K562 (cell line): ENCODE data around the gene CPE. TPM values are rescaled to one million over a fixed set of nuclear protein-coding genes. Genes with fewer than 3 reads are reported as not detected.

Source experiments
- ATAC-seq: fragments of 200-7000 bp; cut with Tn5 transposase; 3 replicates; pipeline ENCODE4 v1.9.1; 2020; ENCODE audit warnings: moderate library complexity
- BruUV-seq: library from RNA; stranded (reverse); fragments of 400-500 nt; replicated peaks from 2 replicates; lab custom pipeline; 2021; lab: Mats Ljungman, UMichigan
- CTCF ChIA-PET: fragments of 300-600 bp; formaldehyde crosslinking; extraction: SDS; loops from one replicate; lab custom pipeline; 2021; ENCODE audit warnings: low intra/inter-chr PET ratio; lab: Yijun Ruan, JAX
- POLR2A ChIA-PET: fragments of 300-600, 350-650 bp; sonication (Branson Sonifier 250); formaldehyde crosslinking; extraction: SDS; loops from one replicate; lab custom pipeline; 2021; ENCODE audit warnings: antibody characterized with exemption, inconsistent platforms; lab: Yijun Ruan, JAX
- DNase-seq, 4 experiments: peaks; one replicate each; pipeline versions ENCODE4 v3.0.0 to v3.0.0-alpha.2; 2011 to 2018; ENCODE audit warnings: low spot score in 3 of 4, mixed read lengths in 3 of 4; ENCODE audit errors: extremely low read depth in 1 of 4
- FAIRE-seq: peaks from 2 replicates; lab custom pipeline; 2011; peaks lifted over from hg19 to GRCh38; lab: Jason Lieb, UNC
- H2AFZ ChIP-seq: 2 replicates; pipeline ENCODE4 v1.6.0; 2011; ENCODE audit warnings: low read depth, low read length, control low read depth, inconsistent platforms
- H3K27ac ChIP-seq: fragments of 200-600 bp; 3 replicates; pipeline ENCODE4 v1.8.0; 2011; ENCODE audit warnings: low read depth, mild to moderate bottlenecking, control low read depth, inconsistent platforms, low read length, moderate library complexity, mixed read lengths; ENCODE audit errors: extremely low read depth
- H3K27me3 ChIP-seq, 2 experiments: fragments of 300-600 bp in 1 of 2; 2 replicates in 1 of 2; 3 replicates in 1 of 2; pipeline versions ENCODE4 v1.6.0 to v1.8.0; 2011; ENCODE audit warnings: inconsistent platforms in 2 of 2, low read length in 2 of 2, mild to moderate bottlenecking in 1 of 2, mixed read lengths in 1 of 2, moderate library complexity in 1 of 2; ENCODE audit not compliant: control insufficient read depth in 2 of 2, insufficient read depth in 2 of 2
- H3K36me3 ChIP-seq: fragments of 300-600 bp; 3 replicates; pipeline ENCODE4 v1.8.0; 2011; ENCODE audit warnings: mild to moderate bottlenecking, low read length, inconsistent platforms; ENCODE audit not compliant: control insufficient read depth, insufficient read depth
- H3K4me1 ChIP-seq, 2 experiments: fragments of 200-600 bp in 1 of 2; replicated peaks in 1 of 2; 2 replicates in 1 of 2; 3 replicates in 1 of 2; pipeline versions ENCODE4 v1.5.1 to v1.8.0; 2011; ENCODE audit warnings: inconsistent platforms in 2 of 2, low read length in 2 of 2, mild to moderate bottlenecking in 1 of 2, mixed read lengths in 1 of 2, moderate library complexity in 1 of 2; ENCODE audit not compliant: control insufficient read depth in 2 of 2, insufficient read depth in 2 of 2
- H3K4me2 ChIP-seq: 2 replicates; pipeline ENCODE4 v1.6.1; 2011; ENCODE audit warnings: low read length, control low read depth, inconsistent platforms, mixed read lengths; ENCODE audit not compliant: insufficient read depth
- H3K4me3 ChIP-seq: fragments of 200-600 bp; sonication (generic), shearing (Covaris generic); 2 replicates; pipeline ENCODE4 v1.5.1; 2016; ENCODE audit warnings: control low read depth, inconsistent platforms
- H3K79me2 ChIP-seq: fragments of 200-600 bp; 3 replicates; pipeline ENCODE4 v1.8.0; 2011; ENCODE audit warnings: low read length, inconsistent platforms; ENCODE audit not compliant: control insufficient read depth, insufficient read depth
- H3K9ac ChIP-seq, 2 experiments: 2 replicates each; pipeline versions ENCODE4 v1.6.0 to v1.6.1; 2011; ENCODE audit warnings: low read depth in 2 of 2, low read length in 2 of 2, control low read depth in 1 of 2, inconsistent platforms in 1 of 2, mild to moderate bottlenecking in 1 of 2, mixed read lengths in 1 of 2; ENCODE audit not compliant: insufficient read depth in 1 of 2
- H3K9me1 ChIP-seq: one replicate; pipeline ENCODE4 v1.6.0; 2011; ENCODE audit warnings: inconsistent platforms, mild to moderate bottlenecking, low read length, moderate library complexity; ENCODE audit not compliant: control insufficient read depth, insufficient read depth
- H3K9me3 ChIP-seq: replicated peaks from 2 replicates; pipeline ENCODE4 v1.5.1; 2011; ENCODE audit warnings: low read depth, low read length, inconsistent platforms; ENCODE audit not compliant: control insufficient read depth, insufficient read depth
- H4K20me1 ChIP-seq: replicated peaks from 2 replicates; pipeline ENCODE4 v1.6.1; 2011; ENCODE audit warnings: low read length, inconsistent platforms, mixed read lengths; ENCODE audit not compliant: control insufficient read depth, insufficient read depth
- CBFA2T3 ChIP-seq: fragments of 450-650 bp; IDR thresholded peaks from 2 replicates; pipeline ENCODE4 v1.6.1; 2017
- DPF2 ChIP-seq: fragments of 450-650 bp; IDR thresholded peaks from 2 replicates; pipeline ENCODE4 v1.6.1; 2016
- MTA2 ChIP-seq: fragments of 450-650 bp; IDR thresholded peaks from 2 replicates; pipeline ENCODE4 v1.6.1; 2016; ENCODE audit warnings: low read depth
- NFIC ChIP-seq: fragments of 450-650 bp; IDR thresholded peaks from 2 replicates; pipeline ENCODE4 v1.6.1; 2017; ENCODE audit warnings: mild to moderate bottlenecking, inconsistent platforms
- TCF3 ChIP-seq: sonication (generic); formaldehyde crosslinking; IDR thresholded peaks from 2 replicates; pipeline ENCODE4 v1.4.0; 2020; ENCODE audit warnings: mild to moderate bottlenecking, missing genetic modification reagents
- YY1 ChIP-seq, 3 experiments: IDR thresholded peaks; 2 replicates each; pipeline ENCODE4 v1.6.1; 2011; ENCODE audit warnings: low read length in 2 of 3, mild to moderate bottlenecking in 2 of 3, moderate library complexity in 2 of 3, borderline replicate concordance in 1 of 3, control low read depth in 1 of 3, low read depth in 1 of 3; ENCODE audit not compliant: insufficient read depth in 3 of 3, insufficient replicate concordance in 2 of 3, control insufficient read depth in 1 of 3, insufficient read length in 1 of 3; ENCODE audit errors: extremely low read depth in 1 of 3
- ZFP36 ChIP-seq: fragments of 150-350 bp; IDR thresholded peaks from 2 replicates; pipeline ENCODE4 v1.6.1; 2018; ENCODE audit warnings: low read length, low read depth; ENCODE audit not compliant: partially characterized antibody
- WGBS: fragments of 100-300 bp; shearing (Covaris generic); methylation state at CpG from one replicate; pipeline ENCODE4 v1.1.6; 2016; ENCODE audit warnings: low coverage, mixed read lengths; ENCODE audit not compliant: insufficient coverage; ENCODE audit errors: missing lambda C conversion rate; 5-methylcytosine and 5-hydroxymethylcytosine counted together
- in situ Hi-C: fragments of 300-500 bp; cut with MboI; formaldehyde crosslinking; loops from 4 replicates; pipeline ENCODE4 v1.15.0; 2018; ENCODE audit warnings: inconsistent platforms, mixed read lengths
- intact Hi-C: fragments of 100-400 bp; cut with micrococcal nuclease; formaldehyde crosslinking; loops from 2 replicates; pipeline ENCODE4 v1.14.2; 2022
- polyA plus RNA-seq, 8 experiments: library from polyadenylated mRNA; depleted of rRNA in 4 of 8; stranded (reverse) in 5 of 8; unstranded in 3 of 8; fragments of >200 nt; fragmentation: Nextera tagmentation in 2 of 8; fragmentation: Illumina TruSeq in 1 of 8; extraction: Ambion mirVana in 2 of 8; extraction: Trizol in 1 of 8; gene quantifications; 2 replicates each; pipeline versions ENCODE4 v1.2.1 to v1.2.3, GENCODE V29; 2011 to 2014; ENCODE audit warnings: inconsistent platforms in 1 of 8, missing spikeins in 1 of 8
- total RNA-seq, 7 experiments: library from RNA; depleted of rRNA in 6 of 7; stranded (reverse); fragments of >200 nt in 6 of 7; fragmentation: Illumina TruSeq in 2 of 7; extraction: Trizol in 2 of 7; gene quantifications; 2 replicates each; pipeline versions ENCODE4 v1.2.1 to v1.2.3, GENCODE V29; 2011 to 2021; ENCODE audit warnings: low replicate concordance in 1 of 7
- TF ChIP-seq, protein P1 (sequence below): sonication (generic); formaldehyde crosslinking; IDR thresholded peaks from 2 replicates; pipeline ENCODE4 v1.8.0; 2022; ENCODE audit warnings: mild to moderate bottlenecking, missing genetic modification reagents
- TF ChIP-seq, protein P2 (sequence below): sonication (generic); formaldehyde crosslinking; IDR thresholded peaks from 2 replicates; pipeline ENCODE4 v1.8.0; 2022; ENCODE audit warnings: mild to moderate bottlenecking, missing genetic modification reagents

CPE gene
- total and polyA plus RNA-seq, 9 of the 15 experiments (the other 6 are each of a cell fraction or from before 2014, with no cell fraction given): 0.04 to 0.16 (median 0.06) TPM; not detected in 4

DNA sequence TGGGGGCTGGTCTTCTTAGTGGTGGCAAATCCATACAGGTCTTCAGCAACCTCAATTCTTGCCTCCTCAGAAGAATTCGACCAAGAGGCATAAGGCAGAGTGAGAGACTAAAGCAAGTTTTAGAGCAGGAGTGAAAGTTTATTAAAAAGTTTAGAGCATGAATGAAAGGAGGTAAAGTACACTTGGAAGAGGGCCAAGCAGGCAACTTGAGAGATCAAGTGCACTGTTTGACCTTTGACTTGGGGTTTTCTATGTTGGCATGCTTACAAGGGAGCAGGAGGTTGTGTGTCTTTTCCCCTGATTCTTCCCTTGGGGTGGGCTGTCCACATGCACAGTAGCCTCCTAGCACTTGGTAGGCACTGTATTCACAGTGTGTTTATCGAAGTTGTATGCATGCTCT is 91.2 kb downstream of the CPE start:
- in situ Hi-C loops: no loop called here
- peaks cover 9% of the 10 kb centered on the region; the same call in 1 of the 2 replicates for H3K9me3 ChIP-seq
- no peak for ATAC-seq
- BruUV-seq: no TSS peak
- no peak for DNase-seq
- no peaks in the 10 kb centered on the region for H3K79me2 ChIP-seq
- H3K9me1 ChIP-seq: no peaks in the 10 kb centered on the region
- peaks cover 0 to 7% of the 10 kb centered on the region in 2 experiments; a peak in 2 of 5 replicates for H3K4me1 ChIP-seq
- 26% methylated on average over 2 of the region's 2 CpGs for WGBS
- H3K27ac ChIP-seq: no peak overlapping the region
- no peaks in the 10 kb centered on the region for H3K27me3 ChIP-seq
- CTCF ChIA-PET: no interaction called here
- no peak for FAIRE-seq
- no peak overlapping the region for H3K4me3 ChIP-seq
- POLR2A ChIA-PET: no interaction called here
- no peak overlapping the region for H3K4me2 ChIP-seq
- no peaks in the 10 kb centered on the region for H3K36me3 ChIP-seq
- no peaks in the 10 kb centered on the region for H4K20me1 ChIP-seq
- TF ChIP-seq, protein P1, sequence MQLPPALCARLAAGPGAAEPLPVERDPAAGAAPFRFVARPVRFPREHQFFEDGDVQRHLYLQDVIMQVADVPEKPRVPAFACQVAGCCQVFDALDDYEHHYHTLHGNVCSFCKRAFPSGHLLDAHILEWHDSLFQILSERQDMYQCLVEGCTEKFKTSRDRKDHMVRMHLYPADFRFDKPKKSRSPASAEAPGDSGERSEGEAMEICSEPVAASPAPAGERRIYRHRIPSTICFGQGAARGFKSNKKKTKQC (CRISPR knock-in tag): no peak
- no peak for TF ChIP-seq MTA2
- peak; percentile 66 for TF ChIP-seq NFIC
- H2AFZ ChIP-seq: no peak overlapping the region
- intact Hi-C loops: no loop called here
- no peak overlapping the region for H3K9ac ChIP-seq

- ATAC-seq (peak; percentile 10; the same call in 1 of the 3 replicates), FAIRE-seq (no peak), DNase-seq (peak in 1 of 4 experiments; percentile 43)
- Histone ChIP-seq H3K4me2 (no peak overlapping the region), H3K79me2 (no peaks in the 10 kb centered on the region), H3K9ac (no peak overlapping the region), H3K27ac (peak overlapping the region; percentile 38; the same call in 1 of the 3 replicates), H4K20me1 (no peaks in the 10 kb centered on the region), H2AFZ (no peak overlapping the region; the same call in 1 of the 2 replicates), H3K36me3 (no peaks in the 10 kb centered on the region), H3K4me3 (no peak overlapping the region), H3K27me3 (no peaks in the 10 kb centered on the region), H3K9me3 (peaks cover 12% of the 10 kb centered on the region; the same call in 1 of the 2 replicates), H3K4me1 (peaks cover 3 to 33% of the 10 kb centered on the region in 2 experiments; a peak in 3 of 5 replicates), H3K9me1 (no peaks in the 10 kb centered on the region)
- in situ Hi-C loops (no loop called here), intact Hi-C loops (no loop called here)
- BruUV-seq: no TSS peak
- WGBS: 16% methylated on average over 2 of the region's 2 CpGs
- ChIA-PET CTCF (interaction anchor here (0.7 kb wide), 1 partner anchor 360 kb away, joined by 3 read pairs; the partner anchor contains the start of gene TMEM192), POLR2A (interaction anchor here (0.7 kb wide), 1 partner anchor 1487 kb away, joined by 3 read pairs; no protein-coding TSS in a partner anchor)
- TF ChIP-seq MTA2 (no peak), DPF2 (peak; percentile 60), ZFP36 (peak; percentile 84), YY1 (IDR thresholded peaks at IDR 0.05; ENCODE audit: borderline replicate concordance in 1 of 3, control insufficient read depth in 1 of 3, extremely low read depth in 1 of 3, insufficient read depth in 3 of 3, insufficient read length in 1 of 3, insufficient replicate concordance in 2 of 3, low read depth in 1 of 3, low read length in 2 of 3) (no peak), TCF3 (CRISPR knock-in tag) (peak; percentile 62), CBFA2T3 (peak; percentile 75)
- TF ChIP-seq, protein P2, sequence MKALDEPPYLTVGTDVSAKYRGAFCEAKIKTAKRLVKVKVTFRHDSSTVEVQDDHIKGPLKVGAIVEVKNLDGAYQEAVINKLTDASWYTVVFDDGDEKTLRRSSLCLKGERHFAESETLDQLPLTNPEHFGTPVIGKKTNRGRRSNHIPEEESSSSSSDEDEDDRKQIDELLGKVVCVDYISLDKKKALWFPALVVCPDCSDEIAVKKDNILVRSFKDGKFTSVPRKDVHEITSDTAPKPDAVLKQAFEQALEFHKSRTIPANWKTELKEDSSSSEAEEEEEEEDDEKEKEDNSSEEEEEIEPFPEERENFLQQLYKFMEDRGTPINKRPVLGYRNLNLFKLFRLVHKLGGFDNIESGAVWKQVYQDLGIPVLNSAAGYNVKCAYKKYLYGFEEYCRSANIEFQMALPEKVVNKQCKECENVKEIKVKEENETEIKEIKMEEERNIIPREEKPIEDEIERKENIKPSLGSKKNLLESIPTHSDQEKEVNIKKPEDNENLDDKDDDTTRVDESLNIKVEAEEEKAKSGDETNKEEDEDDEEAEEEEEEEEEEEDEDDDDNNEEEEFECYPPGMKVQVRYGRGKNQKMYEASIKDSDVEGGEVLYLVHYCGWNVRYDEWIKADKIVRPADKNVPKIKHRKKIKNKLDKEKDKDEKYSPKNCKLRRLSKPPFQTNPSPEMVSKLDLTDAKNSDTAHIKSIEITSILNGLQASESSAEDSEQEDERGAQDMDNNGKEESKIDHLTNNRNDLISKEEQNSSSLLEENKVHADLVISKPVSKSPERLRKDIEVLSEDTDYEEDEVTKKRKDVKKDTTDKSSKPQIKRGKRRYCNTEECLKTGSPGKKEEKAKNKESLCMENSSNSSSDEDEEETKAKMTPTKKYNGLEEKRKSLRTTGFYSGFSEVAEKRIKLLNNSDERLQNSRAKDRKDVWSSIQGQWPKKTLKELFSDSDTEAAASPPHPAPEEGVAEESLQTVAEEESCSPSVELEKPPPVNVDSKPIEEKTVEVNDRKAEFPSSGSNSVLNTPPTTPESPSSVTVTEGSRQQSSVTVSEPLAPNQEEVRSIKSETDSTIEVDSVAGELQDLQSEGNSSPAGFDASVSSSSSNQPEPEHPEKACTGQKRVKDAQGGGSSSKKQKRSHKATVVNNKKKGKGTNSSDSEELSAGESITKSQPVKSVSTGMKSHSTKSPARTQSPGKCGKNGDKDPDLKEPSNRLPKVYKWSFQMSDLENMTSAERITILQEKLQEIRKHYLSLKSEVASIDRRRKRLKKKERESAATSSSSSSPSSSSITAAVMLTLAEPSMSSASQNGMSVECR: no peak
Observed at GRCh38 chr4:165472943-165473676, 94.3 kb downstream of the CPE start.
